ENCODE results near the gene FAM170B.

Gene FAM170B
- total RNA-seq: 0 reads per million in 4 experiments

GRCh38 chr10:49133706-49134248, at the start of gene FAM170B:
Gene FAM170B, minus strand, starts transcription at chr10:49134021. Its CDS starts 103 bp downstream, at chr10:49133918.
- no peak for DNase-seq

- DNase-seq: no peak
These were observed 49.0 kb upstream of the FAM170B start for GRCh38 chr10:49182776-49183175.

- no peak for DNase-seq
These were observed 46.6 kb upstream of the FAM170B start for GRCh38 chr10:49180444-49180860.

- DNase-seq: no peak
These were observed 46.0 kb upstream of the FAM170B start for GRCh38 chr10:49179699-49180443.

GRCh38 chr10:49178489-49179471, 45.0 kb upstream of the FAM170B start:
- no peak for DNase-seq

- no peak for DNase-seq
These were observed 43.9 kb upstream of the FAM170B start for GRCh38 chr10:49177391-49178355.

GRCh38 chr10:49176310-49177268, 42.8 kb upstream of the FAM170B start:
- no peak for DNase-seq

- no peak for DNase-seq
These were observed 41.9 kb upstream of the FAM170B start for GRCh38 chr10:49175587-49176309.

- no peak for DNase-seq
These were observed 41.2 kb upstream of the FAM170B start for GRCh38 chr10:49174926-49175500.

GRCh38 chr10:49174261-49174925, 40.6 kb upstream of the FAM170B start:
- no peak for DNase-seq

GRCh38 chr10:49173853-49174252, 40.0 kb upstream of the FAM170B start:
- no peak for DNase-seq

- no peak for DNase-seq
These were observed 39.5 kb upstream of the FAM170B start for GRCh38 chr10:49173201-49173772.

GRCh38 chr10:49172777-49173132, 38.9 kb upstream of the FAM170B start:
- no peak for DNase-seq

GRCh38 chr10:49172061-49172776, 38.4 kb upstream of the FAM170B start:
- no peak for DNase-seq

- no peak for DNase-seq
These were observed 37.7 kb upstream of the FAM170B start for GRCh38 chr10:49171326-49172060.

- no peak for DNase-seq
These were observed 37.0 kb upstream of the FAM170B start for GRCh38 chr10:49170632-49171325.

- DNase-seq: no peak
These were observed 36.0 kb upstream of the FAM170B start for GRCh38 chr10:49169776-49170175.
